Mesodermal cell (in vitro differentiated cells): ENCODE results near the gene FCN2.

Experiments used
- H3K27ac ChIP-seq: 2 replicates; pipeline ENCODE4 v1.7.0; 2013; ENCODE audit warnings: mild to moderate bottlenecking, low read depth, low read length, moderate library complexity; ENCODE audit not compliant: severe bottlenecking
- H3K36me3 ChIP-seq: 2 replicates; pipeline ENCODE4 v1.7.1; 2013; ENCODE audit warnings: mild to moderate bottlenecking, low read length, moderate library complexity; ENCODE audit not compliant: control insufficient read depth, insufficient read depth
- H3K4me1 ChIP-seq: one replicate; pipeline ENCODE4 v1.7.1; 2013; ENCODE audit warnings: mild to moderate bottlenecking, low read length; ENCODE audit not compliant: insufficient read depth, control insufficient read depth, poor library complexity, severe bottlenecking
- H3K4me3 ChIP-seq: 2 replicates; pipeline ENCODE4 v1.7.0; 2013; ENCODE audit warnings: low read length, control low read depth, mild to moderate bottlenecking; ENCODE audit not compliant: insufficient read depth, poor library complexity, severe bottlenecking; ENCODE audit errors: extremely low read depth
- H3K9me3 ChIP-seq: 2 replicates; pipeline ENCODE4 v1.7.1; 2013; ENCODE audit warnings: mild to moderate bottlenecking, low read length, moderate library complexity; ENCODE audit not compliant: control insufficient read depth
- WGBS, 2 experiments: methylation state at CpG; one replicate each; pipeline ENCODE4 v1.1.5; 2013; ENCODE audit warnings: missing lambda C conversion rate in 2 of 2; ENCODE audit not compliant: insufficient coverage in 2 of 2; 5-methylcytosine and 5-hydroxymethylcytosine counted together

The FCN2 gene

GRCh38 chr9:134897584-134898170, 17.1 kb downstream of the FCN2 start:
- H3K27ac ChIP-seq, result no peak overlapping the region
- no peaks in the 10 kb centered on the region for H3K4me1 ChIP-seq
- no peak overlapping the region for H3K4me3 ChIP-seq
- no peaks in the 10 kb centered on the region for H3K36me3 ChIP-seq
- peaks cover 9% of the 10 kb centered on the region for H3K9me3 ChIP-seq
- 80 to 100% methylated on average over 1 to 2 of the region's 2 CpGs for whole genome bisulfite sequencing, 2 experiments

- 100% methylated on average over 1 of the region's 2 CpGs; no CpG with 5 or more reads in 1 of the 2 experiments for WGBS, 2 experiments
- Histone ChIP-seq H3K27ac (no peak overlapping the region), H3K4me1 (no peaks in the 10 kb centered on the region), H3K36me3 (no peaks in the 10 kb centered on the region), H3K4me3 (no peak overlapping the region), H3K9me3 (peaks cover 9% of the 10 kb centered on the region)
These were observed 17.7 kb downstream of the FCN2 start for GRCh38 chr9:134898319-134898718.

- H3K4me3 ChIP-seq, result no peak overlapping the region
These were observed 18.6 kb downstream of the FCN2 start for GRCh38 chr9:134899168-134899567.

GRCh38 chr9:134899818-134900217, 19.2 kb downstream of the FCN2 start:
- no CpG with 5 or more reads among the region's 1 CpG for WGBS, 2 experiments
- no peak overlapping the region for H3K4me3 ChIP-seq
- H3K36me3 ChIP-seq, result no peaks in the 10 kb centered on the region
- no peaks in the 10 kb centered on the region for H3K4me1 ChIP-seq
- peaks cover 2% of the 10 kb centered on the region for H3K9me3 ChIP-seq
- H3K27ac ChIP-seq, result no peak overlapping the region

More at GRCh38 chr9:134899168-134899567, 18.6 kb downstream of the FCN2 start:
- H3K27ac ChIP-seq, result no peak overlapping the region
- WGBS, 2 experiments, result no CpG with 5 or more reads among the region's 3 CpGs
- no peaks in the 10 kb centered on the region for H3K4me1 ChIP-seq
- H3K36me3 ChIP-seq, result no peaks in the 10 kb centered on the region
- peaks cover 8% of the 10 kb centered on the region for H3K9me3 ChIP-seq

GRCh38 chr9:134902936-134903335, 22.3 kb downstream of the FCN2 start:
- no peaks in the 10 kb centered on the region for H3K9me3 ChIP-seq
- no peaks in the 10 kb centered on the region for H3K36me3 ChIP-seq
- WGBS, 2 experiments, result 80% methylated on average over 1 of the region's 3 CpGs; no CpG with 5 or more reads in 1 of the 2 experiments
- no peaks in the 10 kb centered on the region for H3K4me1 ChIP-seq
- no peak overlapping the region for H3K4me3 ChIP-seq
- H3K27ac ChIP-seq, result no peak overlapping the region

GRCh38 chr9:134908524-134909309, 28.1 kb downstream of the FCN2 start:
- Histone ChIP-seq H3K36me3 (no peaks in the 10 kb centered on the region), H3K27ac (no peak overlapping the region), H3K4me3 (no peak overlapping the region), H3K4me1 (no peaks in the 10 kb centered on the region), H3K9me3 (no peaks in the 10 kb centered on the region)
- WGBS, 2 experiments, result 84 to 92% methylated on average over 8 to 10 of the region's 13 CpGs

GRCh38 chr9:134909511-134910481, 29.2 kb downstream of the FCN2 start:
- Histone ChIP-seq H3K4me1 (no peaks in the 10 kb centered on the region), H3K4me3 (no peak overlapping the region), H3K36me3 (no peaks in the 10 kb centered on the region), H3K9me3 (no peaks in the 10 kb centered on the region), H3K27ac (no peak overlapping the region)
- 86 to 87% methylated on average over 19 to 21 of the region's 24 CpGs for WGBS, 2 experiments

GRCh38 chr9:134912126-134912840, 31.7 kb downstream of the FCN2 start:
- 89 to 91% methylated on average over 15 to 19 of the region's 20 CpGs for WGBS, 2 experiments
- H3K27ac ChIP-seq, result no peak overlapping the region
- no peak overlapping the region for H3K4me3 ChIP-seq
- no peaks in the 10 kb centered on the region for H3K36me3 ChIP-seq
- H3K9me3 ChIP-seq, result no peaks in the 10 kb centered on the region
- H3K4me1 ChIP-seq, result no peaks in the 10 kb centered on the region

GRCh38 chr9:134913041-134913712, 32.6 kb downstream of the FCN2 start:
- WGBS, 2 experiments, result 91% methylated on average over 11 to 16 of the region's 22 CpGs
- no peaks in the 10 kb centered on the region for H3K4me1 ChIP-seq
- H3K9me3 ChIP-seq, result no peaks in the 10 kb centered on the region
- no peak overlapping the region for H3K4me3 ChIP-seq
- H3K36me3 ChIP-seq, result no peaks in the 10 kb centered on the region
- H3K27ac ChIP-seq, result no peak overlapping the region
